C4-2B (cell line): ENCODE data around the gene PLAAT2.

ENCODE experiments used
- CTCF ChIP-seq: fragments of 450-650 bp; conservative IDR thresholded peaks from 2 replicates; pipeline ENCODE4 v1.5.1; 2017; ENCODE audit warnings: mild to moderate bottlenecking
- ZFX ChIP-seq: fragments of 450-650 bp; IDR thresholded peaks from 2 replicates; pipeline ENCODE4 v1.6.1; 2017

GRCh38 chr11:63563201-63564055 lies at the start of gene PLAAT2:
- TF ChIP-seq CTCF (no peak), ZFX (no peak)
